HG02884 (cell line): Measurements from ENCODE around the gene KDM2B.

Experiments used
- ATAC-seq: cut with Tn5 transposase; IDR thresholded peaks from one replicate; pipeline ENCODE4 v1.9.1; 2021; ENCODE audit warnings: mild to moderate bottlenecking, moderate library complexity; ENCODE audit not compliant: unreplicated experiment

The KDM2B gene

DNA sequence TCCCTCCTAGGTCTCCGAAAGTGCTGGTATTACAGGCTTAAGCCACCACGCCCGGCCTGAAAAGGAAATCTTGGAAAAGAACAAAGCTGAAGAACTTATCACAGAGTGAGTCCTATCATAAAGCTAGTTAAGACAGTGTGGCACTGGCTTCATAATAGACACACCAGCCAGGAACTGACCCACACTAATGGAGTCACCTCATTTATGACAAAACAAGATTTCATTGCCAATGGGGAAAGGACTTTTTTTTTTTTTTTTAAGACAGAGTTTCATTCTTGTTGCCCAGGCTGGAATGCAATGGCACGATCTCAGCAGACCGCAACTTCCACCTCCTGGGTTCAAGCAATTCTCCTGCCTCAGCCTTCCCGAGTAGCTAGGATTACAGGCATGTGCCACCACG is 15.7 kb downstream of the KDM2B start:
- ATAC-seq, result no peak

DNA sequence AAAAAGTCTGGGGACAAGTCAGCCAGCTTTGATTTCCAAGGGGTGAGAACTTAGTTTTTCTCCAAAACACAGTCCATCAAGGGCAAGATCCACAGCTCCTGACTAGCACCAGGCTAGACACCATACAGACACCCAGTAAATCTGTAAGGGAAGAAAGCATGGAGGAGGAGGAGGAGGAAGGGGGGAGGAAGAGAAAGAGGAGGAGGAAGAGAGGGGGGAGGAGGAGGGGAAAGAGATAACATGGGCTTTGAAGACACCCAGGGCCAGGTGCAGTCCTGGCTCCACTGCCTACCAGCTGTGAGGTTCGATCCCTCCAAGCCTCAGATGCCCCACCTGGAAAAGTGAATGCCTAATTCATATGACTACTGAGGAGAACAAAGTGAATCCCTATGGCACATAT is 18.3 kb downstream of the KDM2B start:
- no peak for ATAC-seq

DNA sequence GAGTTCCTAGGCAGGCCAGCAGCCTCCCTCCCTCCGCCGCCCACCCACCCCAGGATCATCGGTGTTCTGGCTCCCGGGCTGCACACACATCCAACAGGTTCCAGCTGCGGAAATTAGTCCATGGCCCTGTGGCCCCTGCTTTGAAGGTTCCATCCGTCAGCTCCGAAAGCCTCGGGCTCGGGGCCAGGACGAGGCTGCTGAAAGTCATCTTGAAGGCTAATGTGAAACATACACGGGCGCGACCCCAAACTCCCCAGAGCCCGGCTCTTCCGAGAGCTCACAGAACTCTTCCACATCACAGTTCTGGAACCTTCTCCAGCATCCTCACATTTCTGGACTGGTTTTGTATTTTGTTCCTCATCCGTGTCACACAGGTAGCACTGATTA is 19.8 kb downstream of the KDM2B start:
- ATAC-seq, result no peak

DNA sequence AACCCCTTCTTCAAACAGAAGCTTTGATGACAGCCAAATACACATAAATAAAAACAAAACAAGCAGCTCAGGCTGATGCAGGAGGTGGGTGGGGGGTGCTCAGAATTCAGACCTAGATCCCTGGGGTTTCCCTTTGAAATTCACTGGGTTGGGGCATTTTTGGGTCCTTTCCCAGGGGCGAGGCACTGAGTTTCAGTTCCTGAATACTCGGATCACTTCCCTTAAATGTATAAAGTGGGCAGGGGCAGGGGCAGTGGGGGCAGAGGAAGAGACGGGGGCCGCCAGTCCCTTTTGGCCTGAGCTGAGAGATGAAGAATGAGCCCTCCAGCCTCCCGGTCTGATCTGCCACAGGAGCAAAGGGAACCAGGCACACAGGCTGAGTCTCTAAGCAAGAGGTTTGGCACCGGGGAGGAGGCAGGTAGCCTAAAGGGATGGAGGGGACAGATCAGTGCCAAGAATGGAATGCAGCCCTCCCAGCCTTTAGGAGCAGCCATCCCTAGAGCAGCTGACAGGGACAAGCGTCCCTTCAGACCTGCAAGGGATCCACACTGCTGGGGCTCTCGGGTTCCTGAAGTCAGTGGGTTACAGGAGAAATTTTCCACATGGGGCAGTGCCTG is 20.3 kb downstream of the KDM2B start:
- ATAC-seq, result no peak

DNA sequence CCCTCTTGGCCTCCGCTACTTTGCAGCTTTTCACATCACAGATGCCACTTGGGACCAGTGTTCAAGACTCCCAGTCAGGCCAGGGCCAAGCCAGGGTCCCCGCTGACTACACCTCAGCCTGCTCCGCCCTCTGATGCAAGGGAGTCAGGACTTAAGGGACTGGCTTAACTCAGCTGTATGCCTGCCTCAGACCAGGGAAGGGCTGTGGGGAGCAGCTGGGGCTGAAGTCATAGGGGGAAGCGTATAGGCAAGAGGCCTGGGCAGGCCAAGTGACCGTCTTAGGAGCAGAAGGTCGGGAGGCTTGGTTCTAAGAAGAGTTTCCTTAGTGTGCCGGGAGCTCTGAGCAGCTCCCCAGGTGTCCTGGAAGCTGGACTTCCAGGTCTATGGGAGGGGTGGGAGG is 21.9 kb downstream of the KDM2B start:
- ATAC-seq, result no peak

DNA sequence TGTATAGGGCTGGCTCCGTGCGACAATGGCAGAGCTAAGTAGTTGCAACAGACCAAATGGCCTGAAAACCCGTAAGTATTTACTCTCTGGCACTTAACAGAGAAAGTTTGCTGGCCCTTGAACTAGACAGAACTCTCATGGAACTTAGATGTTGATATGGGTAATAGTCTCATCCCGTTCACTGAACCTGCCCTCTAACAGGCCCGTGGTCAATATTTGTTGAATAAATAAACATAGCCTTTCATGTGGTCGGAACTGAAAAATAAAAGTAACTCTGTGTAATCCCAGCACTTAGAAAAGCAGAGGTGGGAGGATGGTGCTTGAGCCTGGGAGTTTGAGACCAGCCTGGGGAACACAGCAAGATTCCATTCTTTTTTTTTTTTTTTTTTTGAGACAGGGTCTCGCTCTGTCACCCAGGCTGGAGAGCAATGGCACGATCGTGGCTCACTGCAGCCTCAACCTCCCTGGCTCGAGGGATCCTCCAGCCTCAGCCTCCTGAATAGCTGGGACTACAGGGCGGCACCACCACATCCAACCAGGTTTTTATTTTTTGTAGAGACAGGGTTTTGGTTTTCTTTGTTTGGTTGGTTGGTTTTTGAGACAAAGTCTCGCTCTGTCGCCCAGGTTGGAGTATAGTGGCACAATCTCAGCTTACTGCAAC is 29.7 kb downstream of the KDM2B start:
- no peak for ATAC-seq

DNA sequence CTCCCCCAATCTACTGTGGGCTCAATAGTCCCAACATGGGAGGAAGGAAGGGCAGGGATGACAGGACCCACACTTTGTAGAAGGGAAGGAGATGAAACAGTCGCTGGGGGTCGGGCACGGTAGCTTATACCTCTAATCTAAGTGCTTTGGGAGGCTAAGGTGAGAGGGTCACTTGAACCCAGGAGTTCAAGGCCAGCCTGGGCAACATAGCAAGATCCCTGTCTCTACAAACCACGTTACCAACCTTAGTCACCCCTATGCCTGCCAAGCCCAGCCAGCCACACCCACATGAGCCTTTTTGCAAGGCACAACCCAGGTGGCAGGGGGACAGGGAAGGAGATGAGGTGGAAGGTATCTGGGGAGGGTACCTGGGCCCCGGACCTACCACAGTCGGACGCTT is 31.7 kb downstream of the KDM2B start:
- ATAC-seq, result no peak

DNA sequence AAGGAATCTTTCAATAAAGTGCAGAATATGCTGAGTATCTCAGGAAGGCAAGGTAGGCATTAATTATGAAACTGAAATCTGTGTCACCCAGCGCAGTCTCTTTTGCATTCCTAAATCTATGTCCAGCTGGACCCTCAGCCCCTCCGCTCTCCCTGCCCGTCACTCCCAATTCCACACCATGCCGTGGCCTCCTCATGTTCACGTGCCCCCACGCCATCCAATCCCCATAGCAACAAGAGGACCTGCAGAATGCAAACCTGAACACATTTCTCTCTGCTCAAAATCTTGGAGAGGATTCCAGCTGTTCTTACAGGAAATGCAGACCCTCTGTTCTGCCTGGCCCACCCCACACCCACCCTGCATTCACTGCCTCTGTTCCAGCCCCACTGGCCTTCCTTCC is 35.3 kb downstream of the KDM2B start:
- no peak for ATAC-seq

DNA sequence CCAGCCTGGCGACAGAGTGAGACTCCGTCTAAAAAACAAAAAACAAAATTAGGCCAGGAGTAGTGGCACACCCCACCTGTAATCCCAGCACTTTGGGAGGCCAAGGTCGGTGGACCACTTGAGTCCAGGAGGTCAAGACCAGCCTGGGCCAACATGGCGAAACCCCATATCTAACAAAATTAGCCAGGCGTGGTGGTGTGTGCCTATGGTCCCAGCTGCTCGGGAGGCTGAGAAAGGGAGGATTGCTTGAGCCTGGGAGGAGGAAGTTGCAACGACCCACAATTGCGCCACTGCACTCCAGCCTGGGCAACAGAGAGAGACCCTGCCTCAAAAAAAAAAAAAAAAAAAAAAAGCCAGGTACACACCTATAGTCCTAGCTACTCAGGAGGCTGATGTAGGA is 37.0 kb downstream of the KDM2B start:
- ATAC-seq, result no peak

DNA sequence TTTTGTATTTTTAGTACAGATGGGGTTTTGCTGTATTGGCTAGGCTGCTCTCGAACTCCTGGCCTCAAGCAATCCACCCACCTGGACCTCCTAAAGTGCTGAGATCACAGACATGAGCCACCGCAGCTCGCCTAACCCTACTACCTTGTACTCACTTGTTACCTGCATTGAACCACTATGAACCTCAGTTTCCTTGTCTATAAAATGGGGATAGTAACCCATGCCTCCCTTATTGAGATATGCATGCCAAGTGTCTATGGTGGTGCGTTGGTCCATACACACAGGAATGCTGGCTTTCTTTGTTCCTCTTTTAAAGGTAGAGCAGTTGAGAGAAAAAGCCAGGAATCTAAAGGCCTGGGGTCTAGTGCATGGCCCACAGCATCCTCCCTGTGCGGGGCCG is 40.9 kb downstream of the KDM2B start:
- no peak for ATAC-seq

DNA sequence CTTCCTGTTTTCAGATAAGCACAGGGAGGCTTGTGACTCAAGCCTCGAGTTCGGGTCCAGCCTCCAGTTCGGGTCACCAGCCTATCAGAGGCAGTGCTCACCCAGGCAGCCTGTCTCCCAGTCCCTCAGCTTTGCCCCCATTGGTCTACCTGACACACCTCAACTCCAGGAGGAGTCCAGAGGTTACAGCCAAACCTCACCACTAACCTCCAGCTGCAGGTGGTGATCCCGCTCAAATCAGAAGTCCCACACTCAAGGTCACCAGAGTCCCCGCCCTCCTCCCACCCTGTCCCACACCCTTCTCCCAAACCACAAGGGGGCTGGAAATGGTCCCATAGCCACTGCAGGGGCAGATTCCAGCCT is 42.1 kb downstream of the KDM2B start:
- no peak for ATAC-seq

DNA sequence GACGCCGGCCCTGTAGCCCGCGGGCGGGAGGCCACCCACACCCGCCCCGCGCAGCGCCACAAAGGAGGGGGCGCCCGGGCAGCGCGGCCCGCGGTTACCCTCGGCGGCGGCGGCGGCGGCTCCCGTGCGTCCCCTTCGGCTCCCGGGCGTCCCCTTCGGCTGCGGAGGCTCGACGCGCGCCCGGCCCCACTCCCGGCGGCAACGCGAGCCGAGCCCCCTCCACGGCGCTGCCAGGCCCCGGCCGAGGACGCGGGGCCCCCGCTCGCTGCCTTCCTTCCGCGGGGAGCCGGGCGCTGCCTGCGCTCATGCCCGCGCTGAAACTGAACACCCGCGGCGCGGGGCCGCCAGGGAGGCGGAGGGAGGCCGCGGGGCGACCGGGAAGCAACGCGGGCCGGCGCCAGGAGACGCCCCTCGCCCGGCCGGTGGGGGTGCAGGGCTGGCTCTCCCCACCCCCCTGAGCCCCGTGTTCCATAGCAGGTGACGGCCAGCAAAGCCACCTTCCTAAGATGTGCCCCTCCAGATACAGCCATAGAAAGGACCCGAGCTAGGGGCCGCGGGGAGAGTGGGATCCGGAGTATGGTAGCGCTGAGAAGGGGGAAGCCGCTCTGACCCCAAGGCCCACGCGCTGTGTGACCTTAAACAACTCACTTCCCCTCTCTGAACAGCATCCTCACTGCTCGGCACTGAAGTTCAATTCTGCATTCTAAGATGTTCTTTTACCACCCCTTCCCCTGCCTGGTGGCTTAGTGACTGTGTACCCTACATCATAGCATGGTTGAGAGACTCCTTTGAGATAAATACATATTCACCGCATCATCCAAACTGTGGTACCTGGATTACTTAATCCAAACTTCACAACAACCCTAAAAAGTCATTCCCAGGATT is 42.8 kb downstream of the KDM2B start:
- ATAC-seq, result peak; percentile 9

DNA sequence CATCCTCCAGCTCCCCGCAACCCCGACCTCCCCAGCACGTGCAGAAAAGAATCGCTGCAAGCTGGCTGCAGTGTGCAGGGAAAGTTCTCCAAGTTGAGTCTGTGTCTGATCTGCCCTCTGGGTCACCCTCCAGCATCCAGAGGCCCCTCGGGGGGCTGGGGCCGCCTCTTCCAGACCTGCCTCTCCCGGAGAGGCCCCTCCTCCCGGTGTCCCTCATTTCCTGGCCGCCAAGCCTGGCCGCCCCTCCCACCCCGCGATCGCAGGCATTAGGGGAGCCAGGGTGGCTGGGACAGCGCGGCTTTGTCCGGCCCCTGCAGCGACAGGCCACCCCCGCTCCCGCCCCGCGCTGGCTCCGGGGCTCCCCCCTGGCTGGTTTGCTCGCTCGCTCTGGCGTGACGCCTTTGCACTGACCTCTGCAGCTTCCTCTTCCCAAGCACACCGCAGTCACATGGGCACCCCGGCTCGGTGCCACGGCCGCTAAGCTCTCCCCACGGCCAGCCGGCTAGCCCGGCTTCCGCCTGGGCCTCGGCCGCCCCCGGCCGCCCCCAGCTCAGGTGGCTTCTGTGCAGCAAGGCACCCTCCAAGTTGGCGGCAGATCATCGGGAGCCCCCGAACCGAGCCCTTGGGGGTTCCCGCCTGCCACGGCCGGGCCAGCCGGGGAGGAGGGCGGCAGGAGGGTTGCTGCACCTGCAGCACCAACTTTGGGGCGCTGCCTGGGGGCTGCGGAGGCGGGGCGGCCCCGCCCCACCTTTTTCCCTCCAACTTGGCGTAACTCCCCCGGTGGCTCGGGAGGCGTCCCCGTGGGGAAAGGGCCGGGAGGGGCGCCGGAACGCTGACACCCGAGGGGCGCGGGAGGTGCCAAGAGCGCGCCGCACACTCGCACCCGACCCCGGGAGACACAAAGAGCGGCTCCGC is 43.7 kb downstream of the KDM2B start:
- ATAC-seq, result peak; percentile 52

DNA sequence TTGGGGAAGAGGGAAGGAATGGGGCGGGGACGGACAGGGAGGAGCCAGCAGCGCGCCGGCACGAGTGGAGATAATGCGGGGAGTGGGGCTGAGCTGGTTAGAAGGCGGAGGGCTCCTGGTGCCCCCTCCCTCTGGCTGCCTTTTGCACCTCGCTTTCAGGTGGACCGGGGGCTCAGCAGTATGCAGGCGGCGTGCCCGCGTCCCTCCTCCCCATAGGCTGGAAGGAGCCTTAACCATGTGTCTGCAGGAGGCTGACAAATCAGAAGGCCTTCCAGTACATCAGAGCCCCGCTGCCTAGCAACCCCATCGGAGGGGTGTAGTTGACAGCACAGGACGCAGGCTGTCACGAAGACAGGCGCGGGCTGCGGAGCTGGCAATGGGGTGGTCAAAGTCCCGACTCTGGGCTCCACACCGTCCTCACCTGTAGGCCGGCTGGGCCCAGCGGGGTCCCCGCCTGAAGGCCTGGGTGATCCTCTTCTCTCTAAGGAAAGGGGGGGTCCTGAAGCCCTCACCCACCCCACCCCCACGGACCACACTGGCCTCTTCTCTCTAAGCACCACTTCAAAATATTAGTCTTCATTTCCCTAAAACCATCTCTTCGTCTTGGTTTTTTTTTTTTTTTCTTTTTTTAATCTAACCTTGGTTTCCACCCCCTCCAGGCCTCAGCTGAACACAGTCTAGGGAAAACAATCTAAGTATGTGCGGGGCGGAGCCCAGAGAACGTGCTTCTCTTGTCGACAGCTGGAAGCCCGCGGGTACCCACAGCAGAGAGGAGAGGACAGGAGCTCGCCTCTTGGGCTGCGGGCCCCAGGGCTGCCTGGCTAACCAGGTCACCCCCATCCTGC is 44.5 kb downstream of the KDM2B start:
- ATAC-seq, result peak; percentile 46

DNA sequence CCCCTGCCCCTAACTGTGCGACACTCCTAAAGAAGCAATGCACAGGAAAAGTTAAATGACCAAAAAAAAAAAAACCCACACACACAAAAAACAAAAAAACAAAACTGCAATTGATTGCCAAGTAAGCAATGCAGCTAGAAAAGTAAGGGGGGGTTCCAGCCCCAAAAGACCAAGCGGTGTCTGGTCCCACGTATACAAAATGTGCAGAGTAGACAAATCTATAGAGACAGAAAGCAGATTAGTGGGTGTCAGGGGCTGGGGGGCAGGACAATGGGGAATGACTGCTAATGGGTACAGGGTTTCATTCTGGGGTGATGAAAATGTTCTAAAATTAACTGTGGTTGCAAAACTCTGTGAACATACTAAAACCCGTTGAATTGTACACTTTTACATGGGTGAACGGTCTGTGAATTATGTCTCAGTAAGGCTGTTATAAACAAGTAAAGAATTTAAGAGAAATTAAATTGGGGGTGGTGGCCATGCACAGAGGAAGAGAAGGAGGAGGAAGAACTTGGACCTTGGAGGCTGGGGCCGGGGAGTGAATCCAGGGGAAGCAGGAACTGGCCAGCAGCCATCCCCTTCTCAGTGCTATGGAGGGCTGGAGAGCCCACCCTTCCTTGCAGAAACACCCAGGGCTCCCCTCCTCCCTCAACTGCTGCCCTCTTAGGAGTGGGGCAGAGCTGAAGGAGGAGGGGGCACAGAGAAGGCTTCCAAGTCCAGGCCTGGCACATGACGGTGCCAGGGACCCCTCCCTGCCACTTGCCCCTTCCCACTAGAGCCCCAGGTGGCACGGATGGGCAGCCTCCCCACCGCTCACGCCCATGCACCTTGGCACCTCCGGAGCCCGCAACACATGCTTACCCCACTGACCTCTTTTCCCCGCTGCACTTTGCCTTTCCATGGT is 45.4 kb downstream of the KDM2B start:
- ATAC-seq, result no peak

DNA sequence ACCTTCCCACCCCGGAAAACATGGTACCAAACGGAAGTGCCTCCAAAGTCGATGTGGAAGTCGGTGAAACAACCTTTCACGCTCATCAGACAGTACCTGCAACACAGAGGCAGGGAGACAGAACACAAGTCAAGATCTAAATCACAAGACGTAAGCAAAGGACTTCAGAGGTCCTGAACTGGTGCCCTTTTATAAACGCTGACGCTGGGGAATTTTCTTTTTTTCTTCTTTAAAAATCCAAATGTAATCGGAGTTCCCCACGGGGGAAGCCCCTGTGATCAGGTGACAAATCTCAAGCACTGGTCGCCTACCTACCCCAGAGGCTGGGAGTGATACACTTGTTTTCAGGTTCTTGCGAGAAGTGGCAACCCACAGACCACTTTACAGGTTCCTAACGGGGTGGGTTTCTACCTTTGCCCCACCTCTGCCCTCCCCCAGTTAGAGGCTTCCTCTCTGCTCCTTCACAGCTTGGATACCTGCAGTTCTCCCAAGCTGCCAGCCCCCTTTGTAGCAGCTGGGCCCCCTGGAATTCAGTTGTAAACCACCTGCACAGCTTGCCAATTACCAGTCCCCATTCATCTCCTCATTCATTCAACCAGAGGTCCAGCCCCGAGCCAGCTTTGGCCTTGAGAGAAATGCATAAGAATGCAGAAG is 46.2 kb downstream of the KDM2B start:
- ATAC-seq, result no peak

DNA sequence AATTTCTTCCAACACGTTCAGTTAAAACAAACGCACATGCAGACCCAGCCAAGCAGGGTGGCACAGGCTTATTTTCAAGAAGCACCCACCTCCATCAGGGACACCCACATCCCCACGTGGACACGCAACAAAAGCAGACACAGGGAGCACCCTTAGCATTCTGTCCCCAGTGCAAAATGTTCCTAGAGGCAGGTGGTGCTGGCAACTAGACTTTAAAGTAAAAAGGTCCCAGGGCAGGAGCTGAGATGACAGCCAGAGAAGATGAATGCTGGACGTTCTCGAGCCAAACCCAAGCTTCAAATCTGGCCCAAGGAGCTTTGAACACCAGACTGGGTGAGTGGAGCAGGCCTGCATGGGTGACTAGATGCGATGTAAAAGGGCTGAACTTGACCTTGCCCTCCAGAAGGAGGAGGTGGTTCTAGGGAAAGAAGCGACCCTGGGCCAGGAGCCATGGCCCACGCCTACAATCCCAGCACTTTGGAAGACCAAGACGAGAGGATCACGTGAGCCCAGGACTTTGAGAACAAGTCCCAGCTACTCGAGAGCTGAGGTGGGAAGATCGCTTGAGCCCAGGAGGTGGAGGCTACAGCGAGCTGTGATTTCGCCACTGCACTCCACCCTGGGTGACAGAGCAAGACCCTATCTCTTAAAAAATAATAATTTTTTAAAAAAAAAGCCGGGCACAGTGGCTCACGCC is 47.3 kb downstream of the KDM2B start:
- no peak for ATAC-seq
